Activated CD4-positive, CD25-positive, alpha-beta regulatory T cell (primary cell): ENCODE results near the gene STN1.

Experiments used
- DNase-seq, 4 experiments: peaks; one replicate each; lab custom pipeline; 2025; lab: John Stamatoyannopoulos, UW

Gene STN1, protein sequence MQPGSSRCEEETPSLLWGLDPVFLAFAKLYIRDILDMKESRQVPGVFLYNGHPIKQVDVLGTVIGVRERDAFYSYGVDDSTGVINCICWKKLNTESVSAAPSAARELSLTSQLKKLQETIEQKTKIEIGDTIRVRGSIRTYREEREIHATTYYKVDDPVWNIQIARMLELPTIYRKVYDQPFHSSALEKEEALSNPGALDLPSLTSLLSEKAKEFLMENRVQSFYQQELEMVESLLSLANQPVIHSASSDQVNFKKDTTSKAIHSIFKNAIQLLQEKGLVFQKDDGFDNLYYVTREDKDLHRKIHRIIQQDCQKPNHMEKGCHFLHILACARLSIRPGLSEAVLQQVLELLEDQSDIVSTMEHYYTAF

DNA sequence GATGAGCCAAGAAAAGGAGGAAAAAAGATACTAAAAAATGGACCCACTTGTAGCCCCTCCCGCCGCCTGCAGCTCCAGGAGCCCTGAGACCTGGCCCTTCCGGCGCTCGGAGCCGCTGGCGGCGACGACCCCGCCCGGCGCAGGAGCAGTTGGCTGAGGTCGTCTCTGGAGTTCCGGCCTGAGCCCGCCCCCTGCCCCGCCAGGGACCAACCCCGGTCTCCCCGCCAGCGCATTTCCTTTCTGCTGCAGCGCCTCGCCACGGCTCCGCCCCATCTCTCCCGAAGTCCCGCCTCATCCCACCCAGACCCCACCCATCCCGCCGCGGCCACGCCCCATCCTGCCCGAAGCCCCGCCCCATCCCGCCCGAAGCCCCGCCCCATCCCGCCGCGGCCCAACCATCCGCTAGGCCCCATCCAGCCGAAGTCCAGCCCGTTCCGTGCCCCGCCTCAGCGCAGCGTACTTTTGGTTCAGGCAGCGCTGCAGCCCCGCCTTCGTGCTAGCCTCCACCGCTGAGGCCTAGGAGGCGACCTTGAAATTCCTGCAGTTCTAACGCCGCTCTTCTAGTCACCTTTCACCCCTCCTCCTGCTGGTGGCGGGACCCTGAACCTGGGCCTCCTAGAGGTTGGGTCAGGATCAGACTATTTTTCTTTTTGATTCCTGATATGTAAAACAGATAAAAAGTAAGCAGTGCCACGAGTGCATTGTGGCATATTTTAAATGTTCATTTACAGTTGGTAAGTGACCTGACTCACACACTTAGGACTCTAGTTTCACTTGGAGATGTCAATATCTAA lies at the start of gene STN1:
TSS of gene STN1 (minus strand) at position 132 of the 794 bp plus-strand sequence. CDS start 590 bp downstream, outside the sequence.
- peak; percentile 91 to 94 (median 92) for DNase-seq

DNA sequence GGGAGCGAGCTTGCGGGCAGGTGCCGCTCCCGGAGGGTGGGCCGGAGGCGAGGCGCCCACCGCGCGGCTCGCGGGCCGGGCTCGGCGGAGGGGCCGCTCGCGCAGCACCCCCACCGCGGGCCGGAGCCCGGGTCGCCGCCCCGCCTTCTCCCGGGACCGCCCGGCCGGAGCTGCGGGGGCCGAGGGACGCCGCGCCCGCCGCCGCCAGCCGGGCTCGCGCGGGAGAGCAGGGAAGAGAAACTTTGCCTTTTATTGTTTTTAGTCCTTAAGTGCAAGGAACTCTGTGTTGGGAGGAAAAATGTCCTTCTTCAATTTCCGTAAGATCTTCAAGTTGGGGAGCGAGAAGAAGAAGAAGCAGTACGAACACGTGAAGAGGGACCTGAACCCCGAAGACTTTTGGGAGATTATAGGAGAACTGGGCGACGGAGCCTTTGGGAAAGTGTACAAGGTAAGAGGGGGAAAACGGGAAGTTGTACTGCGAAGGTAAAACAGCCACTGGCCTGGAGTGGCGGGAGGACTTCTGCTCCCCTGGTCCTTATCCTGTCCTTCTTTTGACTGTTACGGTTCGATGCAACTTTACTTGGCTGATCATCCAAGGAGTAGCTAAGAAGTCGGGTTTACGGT lies 49.6 kb upstream of the STN1 start:
- peak in 1 of 4 experiments; percentile 27 for DNase-seq

DNA sequence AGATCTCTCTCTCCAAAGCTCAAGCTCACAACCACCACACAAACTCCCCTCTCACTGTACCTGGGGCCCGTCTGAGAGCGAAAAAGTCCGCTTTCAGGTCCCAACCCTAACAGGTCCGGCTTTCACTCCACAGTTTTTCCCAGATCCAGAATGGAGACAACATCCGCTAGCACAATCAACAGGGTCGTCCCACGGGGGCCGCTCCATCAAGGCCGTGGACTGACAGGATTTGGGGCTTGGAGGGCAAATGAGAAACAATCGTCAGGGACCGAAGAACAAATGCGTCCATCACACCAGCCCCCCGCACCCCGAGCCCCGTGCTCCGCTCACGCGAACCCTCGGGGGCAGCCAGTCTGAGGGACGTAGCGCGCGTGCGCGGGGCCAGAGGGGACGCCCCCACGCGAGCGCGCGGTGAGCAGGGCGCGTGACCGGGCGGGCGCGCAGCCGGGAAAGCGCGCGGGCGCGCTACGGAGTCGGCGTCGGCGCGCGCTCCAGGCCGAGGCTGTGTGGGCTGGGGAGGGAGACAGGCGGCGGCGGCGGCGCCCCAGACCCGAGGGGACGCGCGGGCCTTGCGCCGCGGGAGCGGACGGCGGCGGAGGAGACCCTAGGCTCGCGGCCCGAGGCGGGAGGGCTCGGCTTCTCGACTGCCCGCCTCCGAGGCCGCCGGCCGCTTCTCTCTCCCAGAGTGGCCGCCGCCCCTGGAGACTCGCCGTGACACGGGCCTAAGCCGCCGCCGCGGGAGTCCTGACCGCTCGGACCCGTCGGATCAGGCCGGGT lies 48.9 kb upstream of the STN1 start, which contains the start of gene SLK:
TSS of gene SLK (plus strand) at position 470 of the 777 bp plus-strand sequence. CDS start 606 bp downstream, outside the sequence.
- DNase-seq, result peak; percentile 64 to 79 (median 71)

DNA sequence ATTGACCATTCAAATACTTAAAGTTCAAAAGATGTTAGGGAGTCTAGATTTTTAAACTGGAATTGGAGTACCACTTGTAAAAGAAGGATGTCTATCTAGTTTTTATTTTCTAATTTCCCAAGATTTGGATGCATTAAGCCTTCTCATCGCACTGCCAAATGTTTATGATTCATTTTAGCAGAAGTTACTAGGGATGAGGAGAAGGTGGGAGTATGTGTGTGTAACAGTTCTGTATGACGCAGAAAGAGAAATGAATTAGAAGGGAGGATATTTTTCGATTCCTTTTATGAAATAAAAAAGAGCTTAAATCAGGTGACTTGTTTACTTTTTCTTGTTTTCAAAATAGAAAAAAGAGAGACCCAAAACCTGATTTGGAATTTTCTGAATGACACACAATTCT lies 42.1 kb upstream of the STN1 start:
- no peak for DNase-seq

DNA sequence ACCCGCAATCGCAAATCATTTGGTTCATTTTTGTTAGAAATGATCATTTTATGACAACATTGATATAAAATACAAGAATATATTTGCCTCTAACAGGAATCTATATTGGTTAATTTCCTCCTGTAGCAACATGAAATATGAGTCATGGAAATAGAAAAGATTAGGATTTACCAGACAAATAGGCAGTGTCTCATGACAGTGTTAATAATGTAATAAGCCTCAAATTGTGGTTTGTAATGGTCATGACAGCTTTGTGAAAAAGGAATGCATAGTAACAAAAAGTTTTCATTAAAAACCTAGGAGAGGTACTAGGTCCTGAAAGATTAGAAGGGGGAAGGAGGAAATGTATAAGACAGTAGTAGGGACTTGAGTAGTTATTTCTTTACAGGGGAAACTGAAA lies 41.0 kb upstream of the STN1 start:
- no peak for DNase-seq

DNA sequence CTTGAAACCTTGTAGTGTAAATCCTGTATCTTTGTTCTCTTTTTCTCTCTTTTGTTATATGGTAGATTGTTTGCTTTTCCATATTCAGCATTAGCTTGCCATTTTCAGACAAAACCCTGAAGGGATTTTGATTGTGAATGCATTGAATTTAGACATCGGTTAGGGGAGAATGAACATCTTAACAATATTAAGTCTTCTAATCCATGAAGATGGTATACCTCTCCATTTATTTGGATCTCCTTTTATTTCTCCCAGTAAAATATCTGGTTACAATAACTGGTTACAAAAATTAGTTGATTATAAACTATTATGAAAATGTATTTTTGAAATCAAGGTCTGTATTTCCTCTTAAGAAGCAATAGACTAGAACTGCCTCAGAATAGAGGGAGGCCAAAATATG lies 36.6 kb upstream of the STN1 start:
- DNase-seq, result no peak

DNA sequence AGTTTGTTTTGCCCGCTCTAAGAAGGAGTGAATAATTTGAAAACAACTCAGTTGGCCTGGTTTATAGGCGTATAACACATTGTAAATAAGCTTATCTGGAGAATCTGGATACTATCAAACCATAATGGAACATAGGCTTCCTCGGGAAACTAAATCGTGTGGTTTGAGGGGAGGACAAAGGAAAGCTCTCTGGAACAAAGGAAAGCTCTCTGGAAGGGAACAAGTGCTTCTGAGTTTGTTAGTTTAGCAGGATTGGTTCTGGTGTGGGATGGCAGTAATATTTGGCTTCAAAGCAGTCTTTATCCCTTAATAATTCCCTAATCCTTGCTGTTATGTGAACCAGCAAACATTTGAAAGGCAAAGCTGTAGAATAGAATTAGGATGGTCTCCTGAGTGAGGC lies 34.0 kb upstream of the STN1 start:
- DNase-seq, result no peak

DNA sequence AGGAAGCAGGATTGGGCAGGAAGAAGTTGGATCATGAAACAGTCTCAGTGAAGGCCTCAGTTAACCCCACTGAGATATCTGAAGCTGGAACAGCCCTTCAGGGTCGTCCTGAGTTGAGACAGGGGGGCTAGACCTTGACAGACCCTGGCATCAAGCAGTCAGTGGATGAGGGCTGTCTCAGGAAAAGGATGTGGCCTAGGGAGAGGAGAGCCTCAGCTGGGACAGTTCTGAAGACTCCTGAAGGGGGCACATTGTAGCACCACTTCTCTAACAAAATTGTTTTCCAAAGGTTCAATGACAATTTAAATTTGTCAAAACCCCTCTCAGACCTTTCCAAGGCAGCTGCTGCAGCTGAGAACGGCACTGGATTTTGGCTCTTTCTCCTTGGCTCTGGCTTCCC lies 33.2 kb upstream of the STN1 start:
- DNase-seq, result no peak

DNA sequence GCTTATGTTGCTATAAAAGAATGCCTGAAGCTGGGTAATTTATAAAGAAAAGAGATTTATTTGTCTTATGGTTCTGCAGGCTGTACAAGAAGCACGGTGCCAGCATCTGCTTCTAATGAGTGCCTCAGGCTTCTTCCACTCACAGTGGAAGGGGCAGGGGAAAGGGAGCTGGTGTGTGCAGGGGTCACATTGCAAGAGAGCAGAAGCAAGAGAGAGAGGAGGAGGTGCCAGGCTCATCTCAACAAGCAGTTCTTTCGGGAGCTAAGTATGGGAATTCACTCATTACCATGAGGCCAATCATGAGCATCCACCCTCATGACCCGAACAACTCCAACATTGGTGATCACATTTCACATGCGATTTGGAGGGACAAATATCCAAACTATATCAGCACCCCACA lies 31.7 kb upstream of the STN1 start:
- DNase-seq, result no peak

DNA sequence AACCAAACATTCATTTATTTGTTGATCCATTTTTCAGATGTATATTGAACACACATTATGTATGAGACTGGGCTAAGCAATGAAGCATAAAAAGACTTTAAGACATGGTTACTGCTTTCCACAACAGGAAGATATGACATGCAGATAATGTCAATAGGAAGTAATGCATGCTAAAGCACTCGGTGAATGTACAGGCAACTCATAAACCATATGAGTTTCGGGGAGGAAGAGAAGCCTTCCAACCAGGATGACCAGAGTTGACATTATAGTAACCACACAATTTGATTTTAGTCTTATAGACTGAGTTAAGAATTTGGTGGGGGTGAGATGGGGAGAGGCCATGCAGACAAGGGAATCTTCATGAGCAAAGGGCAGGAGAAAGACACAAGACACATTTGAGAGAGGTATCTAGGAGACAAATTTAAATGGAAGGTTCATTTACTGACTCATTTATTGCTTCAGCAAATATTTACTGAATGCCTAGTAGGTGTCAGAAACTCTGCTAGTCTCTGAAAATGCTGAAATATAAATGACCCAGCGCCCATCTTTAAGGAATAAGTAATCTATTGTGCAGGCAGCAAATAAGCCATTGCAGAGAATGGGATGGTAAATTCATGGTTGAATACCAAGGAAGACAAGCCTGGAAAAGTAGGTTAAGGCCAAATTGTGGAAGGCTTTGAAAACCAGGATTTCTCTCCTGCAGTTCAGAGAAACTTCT lies 30.0 kb upstream of the STN1 start:
- no peak for DNase-seq

DNA sequence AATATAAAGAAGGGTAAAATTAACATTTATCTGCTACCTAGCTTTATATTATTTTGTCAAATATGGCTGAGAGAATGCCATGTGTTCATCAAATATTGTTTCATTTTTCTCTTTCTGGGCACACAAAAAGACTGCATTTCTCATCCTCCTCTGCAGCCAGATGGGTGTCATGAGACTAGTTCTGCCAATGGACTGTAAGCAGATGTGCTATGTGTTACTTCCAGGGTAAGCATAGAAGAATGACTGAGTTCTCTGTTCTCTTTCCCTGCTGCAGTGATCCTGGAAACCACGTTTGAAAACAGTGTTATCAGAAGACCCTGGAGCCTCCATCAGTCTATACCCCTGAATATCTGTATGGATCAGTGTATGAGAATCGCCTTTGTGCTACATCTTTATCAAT lies 24.9 kb upstream of the STN1 start:
- no peak for DNase-seq

DNA sequence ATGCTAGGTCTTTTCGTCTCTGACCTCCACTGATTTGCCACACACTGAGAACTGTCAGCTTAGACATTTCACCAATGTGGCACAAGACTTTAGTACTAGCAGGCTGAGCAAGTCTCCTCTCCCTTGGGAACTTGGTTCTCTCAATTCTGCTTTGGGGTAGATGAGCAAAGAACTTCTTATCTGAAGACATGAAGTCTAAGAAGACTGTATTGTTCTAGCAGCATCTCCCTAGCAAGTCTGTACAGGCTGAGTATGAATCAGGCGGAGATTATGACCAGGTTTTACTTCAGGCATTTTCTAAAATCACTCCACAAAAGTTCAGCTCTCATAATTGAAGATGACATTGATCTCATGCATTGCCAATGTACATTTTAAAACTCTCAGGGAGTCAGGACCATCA lies 23.8 kb upstream of the STN1 start:
- DNase-seq, result no peak

DNA sequence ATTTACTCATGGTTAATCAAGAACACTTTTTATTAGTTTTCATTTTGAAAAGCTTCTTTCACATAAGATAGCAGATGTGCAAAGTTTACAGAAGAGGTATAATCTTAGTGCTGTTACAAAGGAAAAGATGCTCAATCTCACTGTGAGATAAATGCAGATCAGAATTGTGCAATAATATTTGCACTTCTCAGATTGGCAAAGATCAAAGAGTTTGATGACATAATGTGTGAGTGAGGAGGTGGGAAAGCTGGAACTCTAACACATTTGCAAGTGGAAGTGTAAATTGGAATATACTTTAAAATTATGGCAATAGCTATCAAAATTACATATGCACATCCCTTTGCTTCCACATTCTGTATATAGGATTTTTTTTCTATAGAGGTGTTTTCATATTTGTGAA lies 21.5 kb upstream of the STN1 start:
- DNase-seq, result no peak

DNA sequence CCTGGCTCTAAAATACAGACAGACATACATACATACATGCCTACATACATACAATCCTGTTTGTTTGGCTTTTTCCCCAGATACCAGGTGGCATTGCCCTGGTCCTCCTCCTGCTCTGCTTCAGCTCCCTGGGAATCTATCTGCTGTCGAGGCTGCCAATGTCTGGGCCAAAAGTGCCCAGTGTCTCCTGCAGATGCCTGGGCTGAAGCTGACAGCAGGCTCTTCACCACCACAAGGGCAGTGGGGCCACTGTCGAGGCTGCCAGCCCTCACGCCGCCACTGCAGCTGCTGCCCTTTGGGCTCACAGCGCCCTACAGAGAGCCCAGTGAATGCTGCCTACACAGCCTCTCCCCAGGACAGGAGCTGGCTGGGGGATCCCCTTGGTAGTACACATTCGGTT lies 18.0 kb upstream of the STN1 start:
- DNase-seq, result no peak

DNA sequence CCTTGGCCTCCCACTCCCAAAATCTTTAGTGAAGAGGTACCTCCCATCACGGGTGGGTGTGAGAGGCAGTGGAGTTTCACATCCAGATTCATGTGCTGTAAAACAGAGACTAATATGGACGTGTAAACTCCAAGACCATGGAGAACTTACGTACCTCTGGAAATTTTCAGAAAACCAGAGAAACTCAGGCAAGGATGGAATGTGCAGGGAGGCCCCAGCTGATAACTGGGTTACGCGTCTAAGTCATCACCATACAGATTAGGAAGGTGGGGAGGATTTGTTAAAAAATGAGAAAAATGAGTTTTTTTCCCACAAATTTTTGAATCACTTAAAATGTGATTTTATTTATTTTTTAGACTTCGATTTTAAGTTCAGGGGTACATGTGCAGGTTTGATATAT lies 16.3 kb upstream of the STN1 start:
- DNase-seq, result no peak

DNA sequence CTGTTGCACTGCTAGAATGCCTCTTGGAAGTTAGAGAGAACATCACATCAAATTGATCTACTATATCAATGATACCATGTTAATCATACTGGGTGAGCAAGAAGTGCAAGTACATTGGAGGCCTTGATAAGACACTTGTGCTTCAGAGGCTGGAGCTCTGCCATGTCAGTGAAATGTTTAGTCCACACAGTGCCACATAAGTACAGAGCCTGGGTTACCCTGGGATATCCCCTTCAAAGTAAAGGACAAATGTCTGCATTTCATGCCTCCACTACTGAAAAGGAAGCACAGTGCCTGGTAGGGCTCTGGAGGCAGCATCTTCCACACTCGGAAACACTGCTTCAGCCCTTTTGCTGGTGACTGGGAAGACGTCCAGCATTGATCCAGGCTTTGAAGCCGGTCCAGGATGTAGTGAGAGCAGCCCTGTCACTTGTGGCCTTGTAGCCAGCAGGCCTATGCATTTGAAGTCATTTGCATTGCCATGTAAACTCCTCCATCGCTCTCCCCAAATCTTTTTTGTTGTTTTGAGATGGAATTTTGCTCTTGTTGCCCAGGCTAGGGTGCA lies 15.7 kb upstream of the STN1 start:
- DNase-seq, result no peak

DNA sequence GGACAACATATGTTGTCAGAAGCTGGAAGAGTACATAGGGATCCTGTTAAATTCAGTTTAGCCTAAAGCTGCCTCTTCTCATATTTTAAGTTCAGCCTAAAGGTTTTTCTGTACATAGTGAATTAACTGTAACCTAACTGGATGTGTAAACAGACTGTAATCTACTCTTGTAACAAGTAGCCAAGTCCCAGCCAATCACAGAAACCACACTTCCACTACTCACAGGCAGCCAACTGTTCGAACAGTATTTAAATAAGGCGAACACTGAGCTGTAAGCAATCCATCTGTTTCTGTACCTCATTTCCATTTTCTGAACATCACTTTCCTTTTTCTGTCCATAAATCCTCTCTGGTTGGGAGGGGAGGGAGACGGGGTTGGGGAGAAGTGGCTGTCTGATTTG lies 15.0 kb upstream of the STN1 start:
- DNase-seq, result no peak

DNA sequence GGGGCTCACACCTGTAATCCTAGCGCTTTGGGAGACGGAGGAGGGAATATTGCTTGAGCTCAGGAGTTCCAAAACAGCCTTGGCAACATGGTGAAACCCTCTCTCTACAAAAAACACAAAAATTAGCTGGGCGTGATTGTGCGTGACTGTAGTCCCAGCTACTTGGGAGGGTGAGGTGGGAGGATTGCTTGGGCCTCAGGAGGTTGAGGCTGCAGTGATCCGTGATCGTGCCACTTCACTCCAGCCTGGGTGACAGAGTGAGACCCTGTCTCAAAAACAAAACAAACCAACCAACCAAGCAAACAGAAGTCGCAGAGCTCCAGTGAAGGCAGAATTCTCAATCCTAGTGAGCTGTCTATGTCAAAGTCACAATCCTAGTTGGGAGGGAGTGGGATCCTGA lies 14.3 kb upstream of the STN1 start:
- DNase-seq, result no peak

DNA sequence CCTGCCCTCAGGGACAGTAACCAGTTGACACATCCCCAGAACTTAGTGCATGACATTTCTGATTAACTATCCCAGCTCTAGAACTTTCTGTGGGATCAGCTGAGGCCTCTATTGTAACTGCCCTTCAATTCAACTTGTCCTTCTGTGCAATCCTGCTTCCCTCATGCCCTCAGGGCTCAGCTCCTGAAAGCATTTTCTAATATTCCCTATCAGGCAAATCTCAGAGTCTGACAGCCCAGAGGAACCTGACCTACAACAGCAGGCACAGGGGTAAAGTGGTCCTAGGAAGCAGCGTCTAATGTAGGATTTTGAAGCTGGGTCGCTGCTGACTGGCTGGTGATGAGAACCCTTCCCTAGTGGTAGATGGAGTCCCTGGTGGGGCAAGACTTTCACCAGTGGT lies 13.6 kb upstream of the STN1 start:
- no peak for DNase-seq

DNA sequence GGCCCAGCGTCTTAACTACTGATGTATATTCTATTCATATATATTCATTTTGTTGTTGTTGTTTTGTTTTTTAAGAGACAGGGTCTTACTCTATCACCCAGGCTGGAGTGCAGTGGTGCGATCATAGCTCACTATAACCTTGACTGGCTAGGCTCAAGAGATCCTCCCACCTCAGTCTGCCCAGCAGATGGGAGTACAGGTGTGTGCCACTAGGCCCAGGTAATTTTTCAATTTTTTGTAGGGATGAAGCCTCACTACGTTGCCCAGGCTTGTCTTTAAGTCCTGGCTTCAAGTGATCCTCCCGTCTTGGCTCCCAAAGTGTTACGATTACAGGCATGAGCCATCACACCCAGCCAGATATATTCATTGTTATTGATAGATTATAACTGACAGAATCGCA lies 12.9 kb upstream of the STN1 start:
- DNase-seq, result no peak

DNA sequence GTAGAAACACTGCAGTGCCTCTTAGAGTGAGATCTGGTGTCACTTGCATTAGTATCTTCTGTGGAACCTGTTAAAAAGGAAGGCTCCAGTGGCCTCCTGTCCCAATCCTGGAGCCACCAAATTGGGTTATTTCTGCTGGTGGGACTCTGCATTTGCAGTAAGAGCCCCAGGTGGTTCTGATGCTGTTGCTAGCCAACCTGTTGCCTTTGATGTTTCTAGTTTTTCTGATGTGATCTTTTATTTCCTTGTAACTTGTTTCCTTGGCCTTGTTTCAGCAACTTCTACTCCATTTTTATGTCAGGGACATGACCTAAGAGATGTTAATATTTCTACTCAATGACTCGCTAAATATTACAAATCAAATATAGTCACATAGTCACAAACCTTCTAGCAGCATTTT lies 12.5 kb upstream of the STN1 start:
- DNase-seq, result no peak
